T1000 (cell line): ENCODE data around the gene GLIS1.

Source experiments
- DNase-seq: peaks from one replicate; lab custom pipeline; 2025; ENCODE audit warnings: mixed read lengths; lab: John Stamatoyannopoulos, UW

The GLIS1 gene

DNA sequence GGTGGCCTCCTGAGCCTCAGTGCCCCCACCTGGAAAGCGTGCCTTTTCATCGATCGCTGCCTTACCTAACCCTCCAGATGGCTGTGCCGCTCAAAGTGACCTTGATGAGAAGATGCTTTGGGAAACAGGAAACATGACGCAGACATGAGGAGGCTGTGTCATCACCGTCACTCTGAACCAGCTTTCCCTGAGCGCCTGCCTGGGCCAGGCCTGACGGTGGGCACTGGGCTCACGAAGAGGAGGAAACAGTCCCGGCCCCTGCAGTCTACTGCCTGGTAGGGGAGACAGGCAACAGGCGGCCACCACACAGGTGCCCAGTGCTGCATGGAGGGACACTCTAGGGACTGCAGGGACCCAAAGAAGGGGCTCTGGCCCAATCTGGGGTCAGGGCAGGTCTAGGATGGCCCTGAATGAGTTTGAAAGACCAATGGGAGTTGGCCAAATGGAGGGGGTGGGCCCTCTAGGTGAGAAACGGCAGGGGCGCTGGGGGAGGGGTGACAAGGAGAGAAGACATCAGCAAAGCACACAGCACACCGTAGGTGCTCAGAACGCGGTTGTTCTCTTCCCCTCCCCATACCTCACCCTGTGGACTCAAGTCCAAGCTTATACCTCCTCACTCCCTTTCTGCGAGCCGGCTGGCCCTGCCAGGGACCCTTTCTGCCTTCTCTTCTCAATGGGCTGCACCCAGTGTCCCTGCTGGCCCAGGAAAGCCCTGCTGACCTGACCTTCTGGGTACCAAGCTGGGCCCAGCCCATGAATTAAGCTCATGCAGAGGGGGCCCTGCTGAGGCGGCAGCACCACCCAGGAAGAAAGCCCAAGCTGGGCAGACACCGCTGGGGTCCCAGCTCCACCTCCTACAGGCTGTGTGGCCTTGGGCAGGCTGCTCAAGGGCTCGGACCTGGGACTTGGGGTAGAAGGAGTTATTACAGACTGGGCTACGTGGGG is 44.9 kb downstream of the GLIS1 start:
- no peak for DNase-seq

DNA sequence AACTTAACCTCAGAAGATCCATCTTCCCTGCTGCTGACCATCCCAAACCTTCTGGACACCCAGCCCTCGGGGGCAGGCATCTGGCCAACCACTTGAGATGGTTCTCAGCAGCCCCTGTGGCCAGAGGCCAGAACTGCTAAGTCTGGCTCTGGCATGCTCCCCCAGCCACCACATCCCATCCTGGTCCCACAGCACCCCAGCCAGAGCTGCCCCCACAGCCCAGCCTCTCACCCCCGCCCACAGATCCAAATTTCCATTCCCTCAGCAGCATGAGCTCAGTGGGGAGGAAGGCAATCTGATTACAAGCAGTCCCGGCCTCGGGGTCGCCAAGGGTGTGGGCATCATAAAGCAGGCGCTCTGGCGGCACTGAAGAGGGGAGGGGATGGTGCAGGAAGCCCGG is 45.6 kb downstream of the GLIS1 start:
- DNase-seq: no peak

DNA sequence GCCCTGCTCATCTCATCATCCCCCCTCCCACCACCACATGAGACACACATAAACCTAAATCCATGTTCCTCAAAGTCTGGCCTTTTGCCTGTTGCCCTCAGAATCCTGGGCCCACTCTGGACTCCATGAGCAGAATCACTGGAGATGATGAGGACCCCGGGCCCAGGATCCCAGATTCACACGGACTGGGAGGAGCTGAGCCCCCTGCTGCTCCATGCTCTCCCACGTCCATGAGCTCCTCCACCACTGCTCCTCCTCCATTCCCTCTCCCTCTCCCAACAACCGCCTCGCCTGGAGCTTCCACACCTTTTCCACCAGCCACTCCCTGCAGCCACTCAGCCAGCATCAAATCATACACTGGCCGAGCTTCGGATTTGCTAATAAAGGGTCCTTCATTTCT is 47.6 kb downstream of the GLIS1 start:
- no peak for DNase-seq

DNA sequence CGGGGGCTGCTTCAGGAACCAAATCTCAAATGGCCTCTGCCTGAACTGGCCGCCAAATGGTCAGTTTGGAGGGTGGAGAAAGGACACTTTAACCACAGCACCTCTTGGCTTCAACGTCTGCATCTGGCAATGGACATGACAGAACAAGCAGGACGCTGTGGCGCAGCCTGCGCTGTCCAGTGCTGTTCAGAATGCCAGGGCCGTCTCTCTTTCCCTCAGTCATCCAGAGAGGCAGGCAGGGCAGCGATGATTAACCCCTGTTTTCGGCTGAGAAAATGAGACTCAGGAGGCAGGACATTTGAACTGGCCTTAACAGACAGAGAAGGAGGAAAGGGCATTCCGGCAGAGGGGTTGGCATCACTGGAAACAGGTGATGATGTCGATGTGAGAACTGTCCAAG is 48.6 kb downstream of the GLIS1 start:
- DNase-seq: no peak

DNA sequence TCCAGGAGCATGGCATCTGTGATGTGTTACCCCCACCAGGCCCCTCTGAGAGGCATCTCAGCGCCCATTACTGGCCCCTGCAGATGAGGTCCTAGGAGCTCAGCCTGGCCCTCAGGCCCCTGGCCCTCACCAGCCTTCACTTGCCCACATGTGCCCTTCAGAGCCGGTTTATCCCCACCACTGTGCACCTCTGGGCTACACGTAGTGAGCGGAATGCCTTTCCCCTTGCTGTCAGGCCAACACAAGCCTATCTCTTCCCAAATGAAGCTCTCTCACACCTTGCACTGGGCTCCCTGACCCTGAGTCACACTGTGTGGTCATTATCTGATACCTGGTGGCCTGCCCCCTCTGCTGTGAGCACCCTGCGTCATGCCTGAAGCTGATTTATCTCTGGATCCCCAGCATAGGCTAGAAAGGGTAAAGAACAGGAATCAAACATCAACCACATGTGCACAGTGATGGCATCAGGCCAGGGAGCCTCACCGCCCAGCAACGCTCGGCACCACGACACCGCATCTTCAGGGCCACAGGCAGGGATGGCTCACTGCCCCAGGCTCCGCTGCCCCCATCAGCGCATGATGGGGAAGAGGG is 49.1 kb downstream of the GLIS1 start:
- DNase-seq: no peak

DNA sequence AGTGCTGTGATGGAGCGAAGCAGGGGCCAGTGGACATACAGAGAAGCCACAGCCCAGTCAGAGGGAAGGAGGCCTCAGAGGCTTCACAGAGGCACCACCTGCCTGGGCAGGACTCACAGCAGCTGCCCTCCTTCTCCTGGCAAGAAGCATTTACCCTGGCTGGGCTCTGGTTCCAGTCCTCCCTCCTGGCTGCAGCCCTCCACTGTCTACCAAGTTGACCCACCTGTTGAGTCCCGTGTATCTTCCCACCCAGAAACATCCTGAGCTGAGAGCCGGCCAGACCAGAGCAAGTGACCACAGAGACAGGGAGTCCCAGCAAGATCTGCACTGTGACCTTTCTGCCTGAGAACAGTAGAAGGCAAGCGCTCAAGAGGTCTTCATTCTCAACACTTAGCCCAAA is 49.7 kb downstream of the GLIS1 start:
- DNase-seq: no peak

DNA sequence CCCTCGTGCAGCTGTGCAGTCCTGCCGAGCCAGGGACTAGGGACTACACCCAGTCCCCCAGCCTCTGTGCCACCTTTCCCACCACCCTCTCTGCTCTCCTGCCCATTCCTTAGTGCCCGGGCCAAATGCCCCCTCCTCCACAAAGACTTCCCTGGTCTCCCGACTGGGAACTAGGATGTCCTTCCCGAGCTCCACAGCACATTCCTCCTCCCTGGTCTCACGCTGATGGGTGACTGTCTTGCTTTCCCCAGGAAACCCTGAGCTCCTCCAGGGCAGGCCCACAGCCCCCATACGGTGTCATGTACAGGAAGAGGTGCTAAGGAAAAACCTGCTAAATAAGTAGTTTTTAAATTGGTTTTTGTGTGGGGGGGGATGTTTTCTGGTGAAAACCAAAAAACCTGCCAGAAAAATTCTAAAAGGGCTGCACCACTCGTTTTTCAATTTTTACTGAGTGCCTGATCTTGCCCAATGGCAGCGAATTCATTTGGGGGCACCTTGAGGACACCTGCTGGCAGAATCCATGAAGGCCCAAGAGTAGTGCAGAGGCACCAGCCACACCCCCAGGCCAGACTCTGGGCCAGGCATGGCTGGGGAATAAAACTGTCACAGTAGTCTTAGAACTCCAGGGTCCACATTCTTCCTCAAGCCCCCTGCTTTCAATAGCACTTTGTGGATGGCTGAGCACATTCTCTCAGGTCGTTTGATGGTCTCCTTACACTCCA is 50.4 kb downstream of the GLIS1 start:
- DNase-seq: no peak

DNA sequence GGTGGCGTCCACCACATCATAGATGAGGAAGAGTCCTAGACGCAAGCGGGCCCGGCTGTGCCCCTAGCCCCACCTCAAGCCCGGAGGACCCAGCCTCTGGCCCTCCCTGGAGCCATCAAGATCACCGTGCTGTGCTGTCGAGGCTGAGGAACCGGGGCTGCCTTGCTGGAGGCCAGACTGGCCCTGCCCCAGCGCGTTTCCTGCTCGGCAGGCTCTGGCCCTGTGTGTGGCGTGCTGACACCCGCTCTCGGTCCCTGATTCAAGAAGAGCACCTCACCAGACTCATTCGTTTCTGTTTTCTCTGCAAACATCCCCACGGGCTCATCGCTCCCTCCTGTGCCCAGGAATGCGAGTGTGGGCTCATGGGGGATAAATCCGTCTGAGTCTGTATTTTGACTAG is 51.1 kb downstream of the GLIS1 start:
- no peak for DNase-seq

DNA sequence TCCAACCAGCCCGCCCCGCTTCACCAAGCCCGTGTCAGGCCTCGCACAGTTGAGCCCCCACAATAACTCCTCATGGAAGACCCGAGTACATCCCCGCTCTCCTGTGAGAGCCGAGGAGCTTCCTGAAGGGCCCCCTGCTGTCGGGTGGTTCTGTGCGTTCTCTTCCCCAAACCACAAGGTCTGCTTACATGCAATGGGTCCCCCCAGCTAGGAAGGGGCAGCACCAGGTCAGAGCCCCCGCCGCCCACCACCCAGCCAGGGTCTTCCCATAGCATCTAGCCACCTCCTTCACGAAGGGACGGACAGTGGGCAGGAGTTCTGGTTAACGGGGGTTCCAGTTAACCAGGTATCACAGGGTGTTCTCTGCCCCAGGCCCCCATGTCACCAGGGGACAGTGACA is 51.5 kb downstream of the GLIS1 start:
- DNase-seq: no peak

DNA sequence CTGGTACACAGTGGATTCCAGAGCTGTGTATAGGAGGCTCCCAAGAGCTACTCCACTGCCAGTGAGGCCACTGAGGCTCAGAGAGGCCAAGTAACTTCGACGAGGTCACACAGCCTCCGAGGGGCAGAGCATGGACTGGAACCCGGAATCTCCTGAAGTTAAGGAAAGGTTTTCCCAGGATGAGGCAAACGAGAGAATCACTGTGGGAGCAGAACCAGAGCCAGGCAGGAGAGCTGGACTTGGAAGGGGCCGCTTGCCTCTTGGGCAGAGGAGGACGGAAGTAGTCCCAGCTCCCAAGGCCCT is 52.0 kb downstream of the GLIS1 start:
- no peak for DNase-seq

DNA sequence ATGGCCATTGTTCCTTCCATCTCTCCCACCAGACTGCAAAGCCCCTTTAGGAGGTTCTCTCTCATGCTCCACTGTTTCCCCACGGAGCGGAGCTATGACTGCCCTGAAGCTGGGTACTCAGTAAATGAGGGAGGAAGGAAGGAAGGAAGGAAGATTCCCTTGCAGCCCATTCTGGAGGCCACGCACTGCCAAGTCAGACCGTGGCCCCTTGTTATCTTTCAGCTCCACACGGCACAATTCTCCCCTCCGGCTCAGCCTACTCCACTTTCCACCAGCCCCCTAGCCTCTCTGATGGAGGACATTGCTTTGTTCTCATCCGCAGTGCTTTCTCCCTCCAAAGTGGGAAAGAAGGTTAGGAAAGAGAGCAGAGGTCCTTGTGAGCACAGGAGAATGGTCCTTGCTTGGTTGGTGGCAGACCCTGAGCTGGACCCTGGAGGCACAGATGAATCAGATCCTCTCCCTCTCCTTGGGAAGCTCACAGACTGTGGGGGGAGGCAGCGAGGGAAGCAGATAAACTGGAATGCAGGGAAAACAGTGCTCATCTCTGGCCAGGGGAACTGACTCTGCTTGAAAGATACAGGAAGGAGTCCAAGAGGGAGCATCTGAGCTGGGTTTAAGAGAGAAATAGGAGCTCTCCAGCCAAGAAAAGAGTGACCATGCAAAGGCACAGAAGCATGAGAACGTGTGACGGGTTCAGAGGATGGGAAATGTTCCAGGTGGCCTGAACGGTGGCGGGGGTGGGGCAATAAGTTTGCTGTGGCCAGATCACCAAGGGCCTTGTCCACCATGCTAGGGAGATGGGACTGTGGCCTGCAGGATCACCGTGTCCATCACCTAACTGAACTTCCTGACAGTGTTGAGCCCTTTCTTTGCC is 52.6 kb downstream of the GLIS1 start:
- DNase-seq: peak; percentile 15

DNA sequence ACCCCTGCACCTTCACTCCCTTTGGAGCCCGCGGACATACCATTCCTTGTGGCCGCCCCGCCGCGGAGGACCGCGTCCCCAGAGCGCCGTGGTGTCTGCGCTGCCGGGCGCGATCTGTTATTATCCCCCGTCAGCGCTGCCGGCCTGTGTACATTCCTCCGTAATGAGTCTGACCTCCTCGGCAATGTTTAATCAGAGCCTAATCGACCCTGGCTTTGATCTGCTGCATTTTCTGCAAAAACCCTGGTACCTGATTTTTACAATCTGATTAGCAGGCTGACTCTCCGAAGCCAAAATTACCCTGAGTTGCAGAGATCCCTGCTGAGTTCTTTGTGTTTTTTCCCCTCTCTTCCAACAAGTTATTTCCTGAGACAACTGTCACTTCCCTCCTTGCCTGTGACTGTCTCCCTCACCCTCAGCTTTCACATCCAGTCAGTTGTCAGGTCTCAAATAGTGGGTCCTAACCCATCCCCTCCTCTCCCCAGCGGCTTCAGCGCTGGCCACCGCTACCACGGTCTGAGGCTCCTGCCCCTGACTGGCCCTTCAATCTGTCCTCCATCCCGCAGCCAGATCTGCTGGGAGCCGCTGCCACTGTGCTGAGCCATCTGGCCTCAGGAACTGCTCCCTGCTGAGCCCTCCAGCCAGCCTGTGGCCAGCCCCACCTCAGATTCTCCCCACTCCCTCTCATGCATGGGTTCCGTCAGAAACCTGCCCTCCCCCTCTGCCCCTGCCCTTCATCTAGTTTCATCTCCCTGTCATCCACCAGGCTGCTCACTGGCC is 53.5 kb downstream of the GLIS1 start:
- DNase-seq: peak; percentile 32

DNA sequence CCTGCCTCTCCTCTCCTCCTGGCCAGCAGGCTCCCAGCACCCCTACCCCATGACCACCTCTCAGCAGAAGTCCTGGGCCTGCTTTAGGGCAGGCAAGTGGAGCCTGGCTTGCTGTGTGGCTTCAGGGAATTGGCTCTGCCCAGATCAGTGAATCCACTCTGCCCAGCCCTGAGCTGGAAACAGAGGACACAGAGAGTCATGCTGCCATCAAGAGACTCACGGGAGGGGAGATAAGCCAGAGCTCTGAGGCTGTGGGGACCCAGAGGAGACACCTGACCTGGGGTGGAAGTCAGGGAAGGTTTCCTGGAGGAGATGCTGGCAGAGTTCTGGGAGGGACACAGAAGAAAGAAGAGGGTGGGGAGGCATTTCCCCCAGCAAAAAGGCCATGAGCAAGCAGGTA is 54.2 kb downstream of the GLIS1 start:
- no peak for DNase-seq

DNA sequence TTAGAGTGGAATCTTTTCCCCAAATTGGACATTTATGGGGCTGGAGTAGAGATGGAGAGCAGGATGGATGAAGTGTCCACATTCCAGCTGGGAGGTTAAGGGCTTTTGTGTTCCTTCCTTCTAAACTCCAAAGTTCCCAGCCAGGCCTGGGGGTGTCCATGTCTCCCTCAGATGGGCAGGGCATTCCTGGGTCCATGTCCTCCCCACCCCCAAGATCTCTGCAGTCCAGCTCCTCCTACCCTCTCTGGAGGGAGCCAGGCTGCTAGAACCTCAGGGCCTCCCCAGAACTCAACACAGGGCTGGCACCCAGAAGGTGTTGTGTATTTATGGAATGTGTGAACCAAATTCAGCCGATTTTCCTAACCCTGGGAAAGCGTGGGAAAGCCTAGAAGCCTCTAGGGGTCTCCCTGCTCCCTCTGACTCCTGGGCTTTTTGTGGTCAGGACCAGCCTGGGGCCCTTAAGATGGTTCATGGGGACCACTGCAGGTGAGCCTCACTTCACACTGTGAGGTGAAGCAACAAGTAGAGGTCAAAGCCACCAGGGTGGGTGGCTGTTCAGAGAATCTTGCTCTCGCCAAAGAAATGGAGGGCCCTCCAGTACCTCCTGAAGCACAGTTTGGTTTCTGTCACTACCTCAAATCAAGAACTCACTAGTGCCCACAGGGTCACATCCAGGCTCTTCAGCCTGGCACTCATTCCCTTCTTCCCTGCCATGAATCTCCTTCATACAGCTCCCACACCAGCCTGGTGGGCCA is 54.8 kb downstream of the GLIS1 start:
- no peak for DNase-seq

DNA sequence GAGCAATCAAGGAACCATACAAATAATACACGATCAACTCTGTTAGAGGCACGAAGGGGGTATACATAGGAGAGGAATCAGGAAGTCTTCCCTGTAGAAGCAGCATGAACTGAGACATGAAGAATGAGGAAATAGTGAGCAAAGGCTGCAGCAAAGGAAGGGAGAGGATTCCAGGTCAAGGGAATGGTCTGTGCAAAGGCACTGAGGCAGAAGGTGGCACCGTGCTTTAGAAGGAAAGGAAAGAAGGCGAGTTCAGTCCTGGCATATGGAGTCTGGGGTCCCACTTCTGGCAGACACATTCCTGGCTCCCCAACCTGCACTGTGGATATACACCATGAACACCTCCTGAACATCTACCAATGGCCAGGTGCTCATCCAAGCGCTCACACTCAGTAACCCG is 56.1 kb downstream of the GLIS1 start:
- no peak for DNase-seq

DNA sequence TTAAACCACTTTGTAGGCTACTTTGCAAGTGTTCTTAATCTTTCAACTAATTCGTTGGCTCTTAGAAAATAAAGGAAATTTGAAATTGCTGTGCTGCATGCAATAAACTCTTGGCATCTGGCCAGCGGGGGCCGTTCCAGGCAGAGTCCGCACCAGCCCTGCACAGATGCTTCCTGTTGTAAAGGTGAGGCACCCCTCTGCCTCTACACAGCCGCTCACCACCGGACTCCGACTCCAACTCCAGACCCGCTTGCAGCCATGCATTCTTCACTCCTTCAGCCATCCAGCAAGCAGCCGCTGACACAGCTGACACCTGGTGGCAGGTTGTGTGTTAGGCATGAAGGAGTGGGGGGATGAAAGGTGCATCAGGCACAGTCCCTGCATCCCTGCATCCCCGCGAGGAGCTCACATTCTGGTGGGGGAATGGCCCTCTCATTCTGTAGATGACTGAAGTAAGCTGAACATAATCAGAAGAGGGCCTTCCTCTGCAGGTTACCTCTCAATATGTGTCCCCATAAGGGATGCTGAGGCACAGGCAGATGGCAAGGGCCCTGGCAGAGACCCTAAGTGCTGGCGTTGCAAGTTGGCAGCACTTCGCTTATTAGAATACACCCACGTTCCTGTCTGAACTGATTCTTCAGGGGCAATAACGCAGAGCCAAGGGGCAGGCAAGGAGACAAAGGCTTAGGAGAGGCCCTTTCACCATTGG is 56.8 kb downstream of the GLIS1 start:
- DNase-seq: no peak

DNA sequence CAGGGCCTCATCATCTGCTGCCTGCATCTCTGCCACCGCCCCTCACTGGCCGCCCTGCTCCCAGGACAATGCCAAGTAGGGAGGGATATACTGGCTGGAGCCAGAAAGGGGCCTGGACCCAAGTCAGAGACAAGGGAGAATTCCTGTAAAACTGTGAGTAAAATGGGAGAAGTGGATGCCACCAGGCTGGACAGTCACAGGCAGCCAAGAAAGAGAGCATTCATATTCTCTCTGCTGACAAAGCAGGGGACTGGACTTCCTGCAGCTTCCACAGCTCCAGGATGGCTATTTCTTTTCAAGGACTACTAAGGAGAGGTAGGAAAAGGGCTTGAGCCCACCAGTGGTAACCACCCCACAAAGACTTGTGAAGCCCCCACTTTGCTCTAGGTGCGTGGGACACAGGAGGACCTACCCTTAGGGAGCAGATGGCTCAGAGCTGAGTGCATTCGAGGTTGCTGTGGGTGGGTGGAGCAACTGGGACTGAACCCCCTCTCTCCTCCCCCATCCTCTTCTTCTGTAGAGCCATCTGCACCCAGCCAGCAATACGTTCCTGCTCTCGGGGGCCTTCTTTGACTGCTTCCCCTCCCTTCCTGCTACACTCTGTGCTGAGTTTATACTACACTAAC is 57.5 kb downstream of the GLIS1 start:
- no peak for DNase-seq

DNA sequence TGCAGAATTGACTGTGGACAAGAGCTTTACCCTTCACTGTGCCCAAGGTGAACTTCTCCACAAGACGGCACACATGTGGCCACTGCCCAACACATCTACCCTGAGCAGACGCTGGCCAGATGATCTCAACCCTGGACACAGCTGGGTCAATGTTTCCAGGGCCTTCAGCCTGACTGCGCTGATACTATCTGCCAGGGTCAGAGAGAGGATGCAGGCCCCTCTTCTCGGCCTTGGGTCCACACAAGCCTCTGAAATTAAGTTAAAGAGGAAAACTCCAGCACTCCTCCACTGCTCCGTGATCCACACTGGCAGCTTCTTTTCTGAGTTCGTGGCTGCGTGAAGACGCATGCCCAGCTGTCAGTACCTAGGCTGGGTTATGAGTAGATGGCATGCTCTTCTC is 58.1 kb downstream of the GLIS1 start:
- DNase-seq: no peak
